Measurements from ENCODE around the gene PLCB2. TPM values are rescaled to one million over a fixed set of nuclear protein-coding genes. Genes with fewer than 3 reads are reported as not detected.

PLCB2 gene
- total RNA-seq, 1 experiment from 2014 or later = 1.7 TPM

- DNase-seq (ENCODE audit: low read depth, low spot score) (no peak), ATAC-seq (no peak)
- no peak for TF ChIP-seq REST (IDR thresholded peaks at IDR 0.05; ENCODE audit: insufficient read depth in 1 of 2, low read depth in 2 of 2, low read length in 1 of 2)
- TF ChIP-seq TCF7L2 (IDR thresholded peaks at IDR 0.05; ENCODE audit: low read depth, low read length) = no peak
- TF ChIP-seq POLR2AphosphoS5 (IDR thresholded peaks at IDR 0.05; ENCODE audit: low read depth, low read length) = no peak
- TF ChIP-seq, protein P1, sequence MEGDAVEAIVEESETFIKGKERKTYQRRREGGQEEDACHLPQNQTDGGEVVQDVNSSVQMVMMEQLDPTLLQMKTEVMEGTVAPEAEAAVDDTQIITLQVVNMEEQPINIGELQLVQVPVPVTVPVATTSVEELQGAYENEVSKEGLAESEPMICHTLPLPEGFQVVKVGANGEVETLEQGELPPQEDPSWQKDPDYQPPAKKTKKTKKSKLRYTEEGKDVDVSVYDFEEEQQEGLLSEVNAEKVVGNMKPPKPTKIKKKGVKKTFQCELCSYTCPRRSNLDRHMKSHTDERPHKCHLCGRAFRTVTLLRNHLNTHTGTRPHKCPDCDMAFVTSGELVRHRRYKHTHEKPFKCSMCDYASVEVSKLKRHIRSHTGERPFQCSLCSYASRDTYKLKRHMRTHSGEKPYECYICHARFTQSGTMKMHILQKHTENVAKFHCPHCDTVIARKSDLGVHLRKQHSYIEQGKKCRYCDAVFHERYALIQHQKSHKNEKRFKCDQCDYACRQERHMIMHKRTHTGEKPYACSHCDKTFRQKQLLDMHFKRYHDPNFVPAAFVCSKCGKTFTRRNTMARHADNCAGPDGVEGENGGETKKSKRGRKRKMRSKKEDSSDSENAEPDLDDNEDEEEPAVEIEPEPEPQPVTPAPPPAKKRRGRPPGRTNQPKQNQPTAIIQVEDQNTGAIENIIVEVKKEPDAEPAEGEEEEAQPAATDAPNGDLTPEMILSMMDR (IDR thresholded peaks at IDR 0.05) = no peak
- TF ChIP-seq SIN3A (IDR thresholded peaks at IDR 0.05; ENCODE audit: borderline replicate concordance, insufficient read depth, low read depth, low read length) = no peak
- Histone ChIP-seq H3K9me3 (ENCODE audit: control insufficient read depth, insufficient read depth, low read depth, low read length) (no peaks in the 10 kb centered on the region), H3K27ac (ENCODE audit: low read length) (no peak overlapping the region), H3K4me3 (ENCODE audit: low read depth in 2 of 2, low read length in 2 of 2) (no peak overlapping the region), H3K27me3 (ENCODE audit: control insufficient read depth, insufficient read depth, low read length) (no peaks in the 10 kb centered on the region; the same call in 1 of the 2 replicates), H3K4me1 (ENCODE audit: control insufficient read depth, insufficient read depth, low read length) (peaks cover 31% of the 10 kb centered on the region), H3K36me3 (ENCODE audit: control insufficient read depth, insufficient read depth, low read length) (no peaks in the 10 kb centered on the region; the same call in 1 of the 2 replicates)
- POLR2A ChIA-PET = no interaction called here
- in situ Hi-C loops (cut with HindIII; ENCODE audit: low pct_unique_long_range_greater_than_20kb, low sequenced_read_pairs) (no loop called here), intact Hi-C loops (cut with micrococcal nuclease; ENCODE audit: unreplicated experiment) (no loop called here)
- BruUV-seq (replicated peaks) = no TSS peak
- CTCF ChIA-PET = interaction anchor here (1.2 to 1.3 kb wide), 2 partner anchors 9 to 20 kb away, joined by 3 to 4 read pairs; no protein-coding TSS in a partner anchor
These were observed 53.3 kb downstream of the PLCB2 start for GRCh38 chr15:40254452-40254851.

DNA sequence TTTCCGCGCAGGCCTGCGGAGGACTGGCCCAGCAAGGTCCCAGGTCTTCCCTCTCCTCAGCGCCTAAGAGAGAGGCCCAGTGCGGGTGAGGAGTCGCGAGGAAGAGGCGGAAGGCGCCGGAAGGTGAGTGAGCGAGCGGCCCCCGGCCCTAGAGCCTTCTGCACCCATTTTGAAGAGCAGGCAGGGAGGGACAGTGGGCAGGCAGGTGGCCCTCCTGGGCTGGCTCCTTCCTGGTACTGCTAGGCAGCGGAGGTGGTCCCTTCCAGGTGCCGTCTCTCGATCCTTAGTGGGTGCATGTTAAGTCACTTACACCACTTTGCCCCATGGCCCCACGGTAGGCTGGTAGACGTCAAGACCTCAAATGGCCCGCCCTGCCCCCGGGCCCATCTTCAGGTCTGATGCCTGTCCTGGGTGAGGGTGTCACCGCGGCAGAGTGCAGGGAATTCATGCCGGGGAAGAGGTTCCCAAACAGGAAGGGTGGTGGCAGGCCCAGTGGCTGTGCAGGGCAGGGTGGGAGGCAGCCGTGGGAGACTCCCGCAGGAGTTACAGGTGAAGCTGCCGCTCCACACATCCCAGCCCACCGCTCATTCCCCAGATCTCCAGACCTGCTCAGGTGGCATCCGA lies 54.5 kb downstream of the PLCB2 start:
- intact Hi-C loops (cut with micrococcal nuclease; ENCODE audit: unreplicated experiment) = no loop called here
- Histone ChIP-seq H3K4me1 (ENCODE audit: control insufficient read depth, insufficient read depth, low read length) (peaks cover 28% of the 10 kb centered on the region), H3K27ac (ENCODE audit: low read length) (peak overlapping the region; percentile 41; the same call in 1 of the 2 replicates), H3K36me3 (ENCODE audit: control insufficient read depth, insufficient read depth, low read length) (no peaks in the 10 kb centered on the region; the same call in 1 of the 2 replicates), H3K4me3 (ENCODE audit: low read depth in 2 of 2, low read length in 2 of 2) (peak overlapping the region; percentile 48 to 52), H3K27me3 (ENCODE audit: control insufficient read depth, insufficient read depth, low read length) (no peaks in the 10 kb centered on the region; the same call in 1 of the 2 replicates), H3K9me3 (ENCODE audit: control insufficient read depth, insufficient read depth, low read depth, low read length) (no peaks in the 10 kb centered on the region)
- ChIA-PET POLR2A (no interaction called here), CTCF (interaction anchor here (0.6 to 0.7 kb wide), 2 partner anchors 26 to 331 kb away, joined by 8 to 11 read pairs; no protein-coding TSS in a partner anchor)
- DNase-seq (ENCODE audit: low read depth, low spot score) (no peak), ATAC-seq (no peak)
- in situ Hi-C loops (cut with HindIII; ENCODE audit: low pct_unique_long_range_greater_than_20kb, low sequenced_read_pairs) = no loop called here
- TF ChIP-seq SIN3A (IDR thresholded peaks at IDR 0.05; ENCODE audit: borderline replicate concordance, insufficient read depth, low read depth, low read length) (no peak), TCF7L2 (IDR thresholded peaks at IDR 0.05; ENCODE audit: low read depth, low read length) (no peak), POLR2AphosphoS5 (IDR thresholded peaks at IDR 0.05; ENCODE audit: low read depth, low read length) (no peak), REST (IDR thresholded peaks at IDR 0.05; ENCODE audit: insufficient read depth in 1 of 2, low read depth in 2 of 2, low read length in 1 of 2) (no peak)
- TF ChIP-seq, protein P1 (IDR thresholded peaks at IDR 0.05) = no peak
- BruUV-seq (replicated peaks) = no TSS peak

All from Panc1 (cell line).